Spleen (tissue), 11 donors: Measurements from ENCODE around the gene CDC20. TPM values are rescaled to one million over a fixed set of nuclear protein-coding genes. Genes with fewer than 3 reads are reported as not detected.

Experiments used
- DNase-seq: peaks from one replicate; pipeline ENCODE4 v3.0.0-alpha.2; 2020
- H3K27ac ChIP-seq, 8 donors: fragments of 200-600 bp; sonication (generic) in 7 of 8; 1 replicate in 4 of 8; 2 replicates in 4 of 8; pipeline versions ENCODE4 v1.5.0 to v1.8.0; 2016 to 2021; ENCODE audit warnings: inconsistent platforms in 4 of 8, mild to moderate bottlenecking in 4 of 8, moderate library complexity in 1 of 8
- H3K27me3 ChIP-seq, 7 donors: fragments of 200-600 bp; sonication (generic) in 6 of 7; replicated peaks in 1 of 7; 1 replicate in 4 of 7; 2 replicates in 3 of 7; pipeline versions ENCODE4 v1.5.0 to v1.8.0; 2016 to 2021; ENCODE audit warnings: inconsistent platforms in 3 of 7, mild to moderate bottlenecking in 1 of 7
- H3K36me3 ChIP-seq, 6 donors: fragments of 200-600 bp; sonication (generic) in 5 of 6; 1 replicate in 4 of 6; 2 replicates in 2 of 6; pipeline versions ENCODE4 v1.5.0 to v1.8.0; 2016 to 2021; ENCODE audit warnings: inconsistent platforms in 2 of 6
- H3K4me1 ChIP-seq, 6 donors: fragments of 200-600 bp; sonication (generic) in 5 of 6; 1 replicate in 3 of 6; 2 replicates in 3 of 6; pipeline versions ENCODE4 v1.5.0 to v1.8.0; 2016 to 2021; ENCODE audit warnings: inconsistent platforms in 3 of 6
- H3K4me3 ChIP-seq, 8 donors: fragments of 200-600 bp; sonication (generic) in 7 of 8; 1 replicate in 4 of 8; 2 replicates in 4 of 8; pipeline versions ENCODE4 v1.5.0 to v1.8.0; 2016 to 2021; ENCODE audit warnings: inconsistent platforms in 4 of 8, mild to moderate bottlenecking in 4 of 8, moderate library complexity in 2 of 8
- H3K9me3 ChIP-seq, 8 donors: fragments of 200-600 bp; sonication (generic) in 7 of 8; 1 replicate in 4 of 8; 2 replicates in 4 of 8; pipeline versions ENCODE4 v1.5.0 to v1.8.0; 2016 to 2021; ENCODE audit warnings: inconsistent platforms in 4 of 8
- CTCF ChIP-seq, 11 experiments: fragments of 200-600 bp in 7 of 11; fragments of 450-650 bp in 4 of 11; sonication (generic) in 4 of 11; IDR thresholded peaks in 8 of 11; conservative IDR thresholded peaks in 3 of 11; 1 replicate in 7 of 11; 2 replicates in 4 of 11; pipeline versions ENCODE4 v1.4.0 to v1.8.0; 2016 to 2021; ENCODE audit warnings: antibody characterized with exemption in 11 of 11, inconsistent platforms in 4 of 11, mild to moderate bottlenecking in 1 of 11
- POLR2A ChIP-seq, 3 donors: fragments of 450-650 bp; IDR thresholded peaks; one replicate each; pipeline ENCODE4 v1.5.1; 2017; ENCODE audit warnings: antibody characterized with exemption in 3 of 3, mild to moderate bottlenecking in 1 of 3
- POLR2AphosphoS5 ChIP-seq, 3 donors: sonication (generic); formaldehyde crosslinking; IDR thresholded peaks; one replicate each; pipeline ENCODE4 v1.5.1; 2017; ENCODE audit warnings: antibody characterized with exemption in 3 of 3
- whole genome bisulfite sequencing, 5 donors: extraction: QIAGEN DNeasy Blood & Tissue Kit in 3 of 5; methylation state at CpG; one replicate each; pipeline versions ENCODE4 v1.1.5 to v1.1.7; 2013 to 2018; 5-methylcytosine and 5-hydroxymethylcytosine counted together
- intact Hi-C: fragments of 100-400 bp; cut with DNase I; formaldehyde crosslinking; loops from one replicate; pipeline ENCODE4 v1.15.0; 2023; ENCODE audit warnings: low total_unique reads
- polyA plus RNA-seq, 3 donors: library from polyadenylated mRNA; stranded (reverse); fragments of 200-250 nt; gene quantifications; one replicate each; pipeline ENCODE4 v1.2.1, GENCODE V29; 2013
- total RNA-seq, 7 donors: library from RNA; depleted of rRNA in 3 of 7; stranded (reverse); fragments of >200 nt in 3 of 7; fragmentation: NEBNext Ultra II Directional in 4 of 7; extraction: Animal tissue kit (Norgen Biotek cat#: 25700) in 4 of 7; gene quantifications; one replicate each; pipeline versions ENCODE4 v1.1.0 to v1.2.1, GENCODE V29; 2016 to 2021
- donor health status: healthy with polysubstance abuse.
- donor health status: DM: no; HTN: no; CAD: no; lungs with moderate emphysema.
- donor health status: DM: no; HTN: no; CAD: no.
- donor health status: Bipolar disorder and iron deficiency.
- donor health status: healthy.
- donor health status: DM: no; HTN: no; CAD: no.
- donor health status: DM: yes; HTN: yes; CAD: no.

CDC20 gene
- total and polyA plus RNA-seq, 10 donors, result 2.1 to 25.9 (median 10.4) TPM

- TF ChIP-seq POLR2AphosphoS5 (IDR thresholded peaks at IDR 0.05), result no peak
- no peak for TF ChIP-seq POLR2A (IDR thresholded peaks at IDR 0.05)
- TF ChIP-seq CTCF (IDR thresholded peaks at IDR 0.05 in 8 of 11, conservative IDR thresholded peaks at IDR 0.05 in 3 of 11), result no peak
- Histone ChIP-seq H3K27me3 (no peaks in the 10 kb centered on the region), H3K27ac (no peak overlapping the region), H3K4me3 (no peak overlapping the region), H3K36me3 (no peaks in the 10 kb centered on the region), H3K9me3 (no peaks in the 10 kb centered on the region), H3K4me1 (peaks cover 0 to 7% (median 0%) of the 10 kb centered on the region in 6 donors)
- no peak for DNase-seq
- 64 to 78% (median 70%) methylated on average over 3 of the region's 3 CpGs for WGBS, 5 donors
- intact Hi-C loops, result no loop called here
Observed at GRCh38 chr1:43345120-43345519, 13.7 kb upstream of the CDC20 start.

GRCh38 chr1:43346636-43347035 is 12.1 kb upstream of the CDC20 start:
- no peak overlapping the region for H3K4me3 ChIP-seq
- no peaks in the 10 kb centered on the region for H3K27me3 ChIP-seq
- H3K36me3 ChIP-seq, result no peaks in the 10 kb centered on the region
- no peak overlapping the region for H3K27ac ChIP-seq
- no peak for DNase-seq
- H3K4me1 ChIP-seq, result peaks cover 0 to 7% (median 0%) of the 10 kb centered on the region in 6 donors
- TF ChIP-seq CTCF (IDR thresholded peaks at IDR 0.05 in 8 of 11, conservative IDR thresholded peaks at IDR 0.05 in 3 of 11) (no peak), POLR2AphosphoS5 (IDR thresholded peaks at IDR 0.05) (no peak), POLR2A (IDR thresholded peaks at IDR 0.05) (no peak)
- H3K9me3 ChIP-seq, result no peaks in the 10 kb centered on the region
- WGBS, 5 donors, result 86 to 100% (median 94%) methylated on average over 5 of the region's 5 CpGs
- intact Hi-C loops, result no loop called here

- intact Hi-C loops, result no loop called here
- Histone ChIP-seq H3K4me1 (peaks cover 0 to 7% (median 0%) of the 10 kb centered on the region in 6 donors), H3K36me3 (no peaks in the 10 kb centered on the region), H3K27ac (peak overlapping the region; percentile 29 to 89 (median 84)), H3K27me3 (no peaks in the 10 kb centered on the region), H3K4me3 (peak overlapping the region; percentile 29 to 69 (median 40)), H3K9me3 (no peaks in the 10 kb centered on the region)
- no peak for DNase-seq
- TF ChIP-seq CTCF (IDR thresholded peaks at IDR 0.05 in 8 of 11, conservative IDR thresholded peaks at IDR 0.05 in 3 of 11) (no peak), POLR2AphosphoS5 (IDR thresholded peaks at IDR 0.05) (no peak), POLR2A (IDR thresholded peaks at IDR 0.05) (no peak)
- 60 to 88% (median 74%) methylated on average over 9 to 22 of the region's 22 CpGs for WGBS, 5 donors
Observed at GRCh38 chr1:43348343-43348808, 10.4 kb upstream of the CDC20 start.

GRCh38 chr1:43348809-43349593 is 9.8 kb upstream of the CDC20 start:
- Histone ChIP-seq H3K4me1 (peaks cover 0 to 7% (median 0%) of the 10 kb centered on the region in 6 donors), H3K27ac (peak overlapping the region; percentile 42 to 89 (median 84)), H3K9me3 (no peaks in the 10 kb centered on the region), H3K4me3 (peak overlapping the region; percentile 29 to 69 (median 40)), H3K27me3 (no peaks in the 10 kb centered on the region), H3K36me3 (no peaks in the 10 kb centered on the region)
- 46 to 69% (median 55%) methylated on average over 35 to 72 of the region's 72 CpGs for WGBS, 5 donors
- TF ChIP-seq POLR2A (IDR thresholded peaks at IDR 0.05) (peak in 1 of 3 donors; percentile 21), CTCF (IDR thresholded peaks at IDR 0.05 in 8 of 11, conservative IDR thresholded peaks at IDR 0.05 in 3 of 11) (no peak), POLR2AphosphoS5 (IDR thresholded peaks at IDR 0.05) (peak; percentile 51 to 78 (median 54))
- intact Hi-C loops, result no loop called here
- DNase-seq, result peak; percentile 92
